ENCODE data around the gene HRC.

DNA sequence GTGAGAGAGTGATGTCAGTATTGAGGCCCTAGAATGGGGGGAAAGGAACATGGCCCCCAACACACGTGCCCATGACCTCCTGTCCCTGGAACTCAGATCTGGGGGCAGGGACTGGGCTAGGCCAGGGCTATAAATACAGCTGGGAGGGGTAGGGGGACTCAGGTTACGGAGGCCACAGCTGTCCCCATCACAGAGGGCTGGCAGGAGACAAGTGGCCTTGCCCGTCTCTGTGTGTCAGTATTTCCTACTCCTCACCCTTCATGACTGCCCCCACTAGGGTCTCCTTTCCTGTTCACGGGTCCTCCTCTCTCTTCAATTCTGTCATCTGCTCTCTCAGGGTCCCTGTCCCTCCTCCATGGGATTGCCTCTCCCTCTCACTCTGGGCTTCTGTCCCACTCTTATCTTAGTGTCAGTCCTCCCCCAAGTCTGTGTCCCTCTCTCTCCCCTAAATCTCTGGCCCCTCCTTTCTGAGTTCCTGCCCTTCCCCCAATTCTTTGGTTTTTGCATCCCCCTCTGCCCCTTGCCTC lies 687 bp upstream of the HRC start:
- TF ChIP-seq POLR2A (IDR thresholded peaks at IDR 0.05; ENCODE audit: extremely low read depth, insufficient read length), result no peak
- TF ChIP-seq, protein P1, sequence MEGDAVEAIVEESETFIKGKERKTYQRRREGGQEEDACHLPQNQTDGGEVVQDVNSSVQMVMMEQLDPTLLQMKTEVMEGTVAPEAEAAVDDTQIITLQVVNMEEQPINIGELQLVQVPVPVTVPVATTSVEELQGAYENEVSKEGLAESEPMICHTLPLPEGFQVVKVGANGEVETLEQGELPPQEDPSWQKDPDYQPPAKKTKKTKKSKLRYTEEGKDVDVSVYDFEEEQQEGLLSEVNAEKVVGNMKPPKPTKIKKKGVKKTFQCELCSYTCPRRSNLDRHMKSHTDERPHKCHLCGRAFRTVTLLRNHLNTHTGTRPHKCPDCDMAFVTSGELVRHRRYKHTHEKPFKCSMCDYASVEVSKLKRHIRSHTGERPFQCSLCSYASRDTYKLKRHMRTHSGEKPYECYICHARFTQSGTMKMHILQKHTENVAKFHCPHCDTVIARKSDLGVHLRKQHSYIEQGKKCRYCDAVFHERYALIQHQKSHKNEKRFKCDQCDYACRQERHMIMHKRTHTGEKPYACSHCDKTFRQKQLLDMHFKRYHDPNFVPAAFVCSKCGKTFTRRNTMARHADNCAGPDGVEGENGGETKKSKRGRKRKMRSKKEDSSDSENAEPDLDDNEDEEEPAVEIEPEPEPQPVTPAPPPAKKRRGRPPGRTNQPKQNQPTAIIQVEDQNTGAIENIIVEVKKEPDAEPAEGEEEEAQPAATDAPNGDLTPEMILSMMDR (IDR thresholded peaks at IDR 0.05; ENCODE audit: low read depth, low read length), result no peak
